Ishikawa (cell line): ENCODE measurements around the gene HLA-E.

Experiments used
- CEBPB ChIP-seq: IDR thresholded peaks from 2 replicates; pipeline ENCODE4 v1.6.1; 2012
- CREB1 ChIP-seq: IDR thresholded peaks from 2 replicates; pipeline ENCODE4 v1.6.1; 2012; ENCODE audit warnings: low read depth
- EP300 ChIP-seq: IDR thresholded peaks from 2 replicates; pipeline ENCODE4 v1.6.1; 2012; ENCODE audit warnings: borderline replicate concordance
- FOXM1 ChIP-seq: IDR thresholded peaks from 2 replicates; pipeline ENCODE4 v1.6.1; 2012; ENCODE audit warnings: low read depth, borderline replicate concordance
- NFIC ChIP-seq: IDR thresholded peaks from 2 replicates; pipeline ENCODE4 v1.6.1; 2012
- RAD21 ChIP-seq: IDR thresholded peaks from 2 replicates; pipeline ENCODE4 v1.6.1; 2012; ENCODE audit warnings: low read depth
- TAF1 ChIP-seq: IDR thresholded peaks from 2 replicates; pipeline ENCODE4 v1.6.1; 2012; ENCODE audit warnings: low read depth, mild to moderate bottlenecking
- TCF12 ChIP-seq: IDR thresholded peaks from 2 replicates; pipeline ENCODE4 v1.6.1; 2012; ENCODE audit warnings: low read depth
- TEAD4 ChIP-seq: IDR thresholded peaks from 2 replicates; pipeline ENCODE4 v1.6.1; 2012
- YY1 ChIP-seq: IDR thresholded peaks from 2 replicates; pipeline ENCODE4 v1.6.1; 2012; ENCODE audit warnings: low read depth
- ZBTB7A ChIP-seq: IDR thresholded peaks from 2 replicates; pipeline ENCODE4 v1.6.1; 2012; ENCODE audit warnings: low read depth
- TF ChIP-seq, protein P1 (sequence below): IDR thresholded peaks from 2 replicates; pipeline ENCODE4 v1.6.1; 2012
- TF ChIP-seq, protein P2 (sequence below): IDR thresholded peaks from 2 replicates; pipeline ENCODE4 v1.6.1; 2012; ENCODE audit warnings: low read depth, mild to moderate bottlenecking

DNA sequence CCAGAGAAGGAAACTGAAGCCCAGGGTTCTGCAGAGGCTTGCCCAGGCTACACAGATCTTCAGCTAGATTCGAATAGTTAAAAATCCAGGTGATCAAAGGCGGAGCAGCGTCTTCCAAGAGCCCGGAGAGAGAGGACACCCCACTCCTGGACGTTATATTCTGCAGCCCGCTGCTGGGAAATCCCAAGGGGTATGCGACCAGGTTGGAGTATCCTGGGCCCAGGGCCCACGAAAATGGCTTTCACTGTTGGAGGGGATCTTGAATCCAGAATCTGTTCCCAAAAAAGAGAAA, 44.9 kb upstream of the HLA-E start:
- TF ChIP-seq TAF1 (no peak), FOXM1 (no peak), NFIC (no peak), TEAD4 (no peak), ZBTB7A (no peak), YY1 (no peak), CREB1 (no peak), TCF12 (no peak), RAD21 (no peak), CEBPB (no peak), EP300 (no peak)
- TF ChIP-seq, protein P1, sequence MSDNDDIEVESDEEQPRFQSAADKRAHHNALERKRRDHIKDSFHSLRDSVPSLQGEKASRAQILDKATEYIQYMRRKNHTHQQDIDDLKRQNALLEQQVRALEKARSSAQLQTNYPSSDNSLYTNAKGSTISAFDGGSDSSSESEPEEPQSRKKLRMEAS, result no peak
- TF ChIP-seq, protein P2, sequence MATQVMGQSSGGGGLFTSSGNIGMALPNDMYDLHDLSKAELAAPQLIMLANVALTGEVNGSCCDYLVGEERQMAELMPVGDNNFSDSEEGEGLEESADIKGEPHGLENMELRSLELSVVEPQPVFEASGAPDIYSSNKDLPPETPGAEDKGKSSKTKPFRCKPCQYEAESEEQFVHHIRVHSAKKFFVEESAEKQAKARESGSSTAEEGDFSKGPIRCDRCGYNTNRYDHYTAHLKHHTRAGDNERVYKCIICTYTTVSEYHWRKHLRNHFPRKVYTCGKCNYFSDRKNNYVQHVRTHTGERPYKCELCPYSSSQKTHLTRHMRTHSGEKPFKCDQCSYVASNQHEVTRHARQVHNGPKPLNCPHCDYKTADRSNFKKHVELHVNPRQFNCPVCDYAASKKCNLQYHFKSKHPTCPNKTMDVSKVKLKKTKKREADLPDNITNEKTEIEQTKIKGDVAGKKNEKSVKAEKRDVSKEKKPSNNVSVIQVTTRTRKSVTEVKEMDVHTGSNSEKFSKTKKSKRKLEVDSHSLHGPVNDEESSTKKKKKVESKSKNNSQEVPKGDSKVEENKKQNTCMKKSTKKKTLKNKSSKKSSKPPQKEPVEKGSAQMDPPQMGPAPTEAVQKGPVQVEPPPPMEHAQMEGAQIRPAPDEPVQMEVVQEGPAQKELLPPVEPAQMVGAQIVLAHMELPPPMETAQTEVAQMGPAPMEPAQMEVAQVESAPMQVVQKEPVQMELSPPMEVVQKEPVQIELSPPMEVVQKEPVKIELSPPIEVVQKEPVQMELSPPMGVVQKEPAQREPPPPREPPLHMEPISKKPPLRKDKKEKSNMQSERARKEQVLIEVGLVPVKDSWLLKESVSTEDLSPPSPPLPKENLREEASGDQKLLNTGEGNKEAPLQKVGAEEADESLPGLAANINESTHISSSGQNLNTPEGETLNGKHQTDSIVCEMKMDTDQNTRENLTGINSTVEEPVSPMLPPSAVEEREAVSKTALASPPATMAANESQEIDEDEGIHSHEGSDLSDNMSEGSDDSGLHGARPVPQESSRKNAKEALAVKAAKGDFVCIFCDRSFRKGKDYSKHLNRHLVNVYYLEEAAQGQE, result no peak
